SU-DHL-6 (cell line): ENCODE results near the gene TOMM40L.
"Not testable (repeated sequence)": the region's sequence is repeated elsewhere in the genome, so short reads cannot be mapped to it uniquely, and the experiment has no call there.

Source experiments
- H2AFZ ChIP-seq: fragments of 200-600 bp; sonication (generic); 2 replicates; pipeline ENCODE4 v1.6.1; 2014; ENCODE audit warnings: low read depth, mild to moderate bottlenecking, moderate library complexity, mixed read lengths, antibody characterized with exemption, low read length; ENCODE audit not compliant: severe bottlenecking
- H3F3A ChIP-seq: fragments of 200-600 bp; shearing (Covaris generic); 2 replicates; pipeline ENCODE4 v1.6.0; 2016; ENCODE audit warnings: antibody characterized with exemption, mild to moderate bottlenecking; ENCODE audit not compliant: insufficient read depth
- H3K27ac ChIP-seq: fragments of 200-600 bp; sonication (generic); 2 replicates; pipeline ENCODE4 v1.5.1; 2016; ENCODE audit warnings: low read depth, mild to moderate bottlenecking, low read length, moderate library complexity, mixed read lengths
- H3K27me3 ChIP-seq: fragments of 200-600 bp; sonication (generic), shearing (Covaris generic); 2 replicates; pipeline ENCODE4 v1.6.0; 2014; ENCODE audit warnings: mild to moderate bottlenecking, low read length
- H3K36me3 ChIP-seq: fragments of 200-600 bp; sonication (generic); 2 replicates; pipeline ENCODE4 v1.6.1; 2014; ENCODE audit warnings: mild to moderate bottlenecking, low read length, mixed read lengths
- H3K4me2 ChIP-seq: fragments of 300-600, 200-600 bp; shearing (Covaris generic), sonication (generic); 2 replicates; pipeline ENCODE4 v1.6.0; 2014; ENCODE audit warnings: low read length, low read depth, mild to moderate bottlenecking; ENCODE audit not compliant: poor library complexity, severe bottlenecking
- H3K4me3 ChIP-seq: fragments of 200-600 bp; sonication (generic); 2 replicates; pipeline ENCODE4 v1.5.1; 2014; ENCODE audit warnings: antibody characterized with exemption, low read length, mild to moderate bottlenecking, mixed read lengths; ENCODE audit not compliant: insufficient read depth, poor library complexity, severe bottlenecking
- H3K79me2 ChIP-seq: fragments of 200-600 bp; sonication (generic); 2 replicates; pipeline ENCODE4 v1.6.1; 2014; ENCODE audit warnings: mild to moderate bottlenecking, low read length, moderate library complexity; ENCODE audit not compliant: insufficient read depth
- H3K9ac ChIP-seq: fragments of 200-600 bp; sonication (generic); 2 replicates; pipeline ENCODE4 v1.7.0; 2014; ENCODE audit warnings: mild to moderate bottlenecking, low read length
- H3K9me2 ChIP-seq: fragments of 200-600 bp; sonication (generic); replicated peaks from 2 replicates; pipeline ENCODE4 v1.6.1; 2014; ENCODE audit warnings: low read length; ENCODE audit not compliant: insufficient read depth
- H3K9me3 ChIP-seq: fragments of 200-600 bp; sonication (generic); 2 replicates; pipeline ENCODE4 v1.6.1; 2014; ENCODE audit warnings: low read length, mixed read lengths; ENCODE audit not compliant: insufficient read depth
- H4K20me1 ChIP-seq: fragments of 200-600 bp; sonication (generic); 2 replicates; pipeline ENCODE4 v1.6.1; 2014; ENCODE audit warnings: low read depth, mild to moderate bottlenecking, antibody characterized with exemption, low read length, moderate library complexity, mixed read lengths
- CTCF ChIP-seq: fragments of 200-600 bp; sonication (generic); IDR thresholded peaks from one replicate; pipeline ENCODE4 v1.5.1; 2017; ENCODE audit warnings: antibody characterized with exemption, mild to moderate bottlenecking, low read length, moderate library complexity; ENCODE audit not compliant: insufficient read depth, poor library complexity, severe bottlenecking
- EZH2phosphoT487 ChIP-seq: fragments of 200-600 bp; sonication (generic), shearing (Covaris generic); conservative IDR thresholded peaks from 2 replicates; pipeline ENCODE4 v1.6.1; 2018; ENCODE audit warnings: mild to moderate bottlenecking, antibody characterized with exemption, low read length, moderate library complexity, mixed read lengths

TOMM40L gene

GRCh38 chr1:161242313-161242712 lies 16.5 kb downstream of the TOMM40L start:
- Histone ChIP-seq H4K20me1 (no peaks in the 10 kb centered on the region), H3K79me2 (no peaks in the 10 kb centered on the region), H3K27me3 (no peaks in the 10 kb centered on the region), H3K9me2 (no peaks in the 10 kb centered on the region), H3K9ac (no peak overlapping the region), H2AFZ (no peak overlapping the region), H3K4me2 (no peak overlapping the region), H3K36me3 (no peaks in the 10 kb centered on the region), H3K4me3 (no peak overlapping the region), H3K9me3 (no peaks in the 10 kb centered on the region), H3K27ac (no peak overlapping the region), H3F3A (no peaks in the 10 kb centered on the region)
- no peak for TF ChIP-seq CTCF
- TF ChIP-seq EZH2phosphoT487 = no peak

- no peak overlapping the region for H3K4me3 ChIP-seq
- no peak overlapping the region for H3K9ac ChIP-seq
- H3F3A ChIP-seq = no peaks in the 10 kb centered on the region
- H3K79me2 ChIP-seq = no peaks in the 10 kb centered on the region
- H3K36me3 ChIP-seq = no peaks in the 10 kb centered on the region
- H3K9me3 ChIP-seq = no peaks in the 10 kb centered on the region
- H4K20me1 ChIP-seq = no peaks in the 10 kb centered on the region
- no peaks in the 10 kb centered on the region for H3K27me3 ChIP-seq
- TF ChIP-seq EZH2phosphoT487 = no peak
- no peak for TF ChIP-seq CTCF
- no peak overlapping the region for H2AFZ ChIP-seq
- H3K9me2 ChIP-seq = no peaks in the 10 kb centered on the region
- H3K27ac ChIP-seq = no peak overlapping the region
- no peak overlapping the region for H3K4me2 ChIP-seq
These were observed 19.0 kb downstream of the TOMM40L start for GRCh38 chr1:161244888-161245287.

GRCh38 chr1:161250100-161250499 lies 24.2 kb downstream of the TOMM40L start:
- H3K27me3 ChIP-seq, H3K9me2 ChIP-seq, H3K27ac ChIP-seq, H3K79me2 ChIP-seq, H3K4me2 ChIP-seq, H3K9me3 ChIP-seq, H3K36me3 ChIP-seq, H2AFZ ChIP-seq, H3F3A ChIP-seq, H4K20me1 ChIP-seq, H3K4me3 ChIP-seq, H3K9ac ChIP-seq: not testable (repeated sequence)

- no peak overlapping the region for H3K27ac ChIP-seq
- H4K20me1 ChIP-seq = no peaks in the 10 kb centered on the region
- no peaks in the 10 kb centered on the region for H3K9me2 ChIP-seq
- no peaks in the 10 kb centered on the region for H3K36me3 ChIP-seq
- no peak overlapping the region for H2AFZ ChIP-seq
- no peak overlapping the region for H3K4me2 ChIP-seq
- TF ChIP-seq EZH2phosphoT487 (no peak), CTCF (no peak)
- no peaks in the 10 kb centered on the region for H3K27me3 ChIP-seq
- H3F3A ChIP-seq = no peaks in the 10 kb centered on the region
- no peaks in the 10 kb centered on the region for H3K9me3 ChIP-seq
- H3K9ac ChIP-seq = no peak overlapping the region
- no peaks in the 10 kb centered on the region for H3K79me2 ChIP-seq
- H3K4me3 ChIP-seq = no peak overlapping the region
These were observed 25.0 kb downstream of the TOMM40L start for GRCh38 chr1:161250829-161251228.
